Stimulated activated CD4-positive, alpha-beta T cell treated with anti-CD3 and anti-CD28 coated beads, Interleukin-15, amount 100 ng/mL, for 1 hour (primary cell): ENCODE measurements around the gene C1orf50.
A peak's percentile ranks its signal among the peaks of the same experiment; 100 is the strongest.

ENCODE experiments used
- DNase-seq, 2 donors: peaks; one replicate each; pipeline ENCODE4 v3.0.0-alpha.2; 2020; ENCODE audit warnings: low read depth in 1 of 2, low spot score in 1 of 2

Gene C1orf50

DNA sequence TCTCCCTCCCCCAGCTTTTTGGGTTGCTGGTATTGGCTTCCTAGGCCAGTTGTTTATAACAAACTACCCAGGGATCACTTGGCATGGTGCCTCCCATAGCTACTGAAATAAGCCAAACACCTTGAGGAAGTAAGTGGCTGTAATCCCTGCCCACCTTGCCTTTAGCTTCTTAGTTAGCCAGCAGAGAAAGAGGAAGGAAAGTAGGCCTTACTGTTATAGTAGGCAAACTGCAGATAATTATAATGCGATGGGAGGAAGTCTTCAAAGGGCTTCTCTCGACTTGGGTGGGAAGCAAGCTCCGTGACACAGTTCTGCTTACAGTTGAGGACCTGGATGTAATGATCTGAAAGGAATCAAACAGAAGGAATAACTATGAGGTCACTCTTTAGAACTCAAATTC, 8.4 kb upstream of the C1orf50 start:
- DNase-seq: no peak

DNA sequence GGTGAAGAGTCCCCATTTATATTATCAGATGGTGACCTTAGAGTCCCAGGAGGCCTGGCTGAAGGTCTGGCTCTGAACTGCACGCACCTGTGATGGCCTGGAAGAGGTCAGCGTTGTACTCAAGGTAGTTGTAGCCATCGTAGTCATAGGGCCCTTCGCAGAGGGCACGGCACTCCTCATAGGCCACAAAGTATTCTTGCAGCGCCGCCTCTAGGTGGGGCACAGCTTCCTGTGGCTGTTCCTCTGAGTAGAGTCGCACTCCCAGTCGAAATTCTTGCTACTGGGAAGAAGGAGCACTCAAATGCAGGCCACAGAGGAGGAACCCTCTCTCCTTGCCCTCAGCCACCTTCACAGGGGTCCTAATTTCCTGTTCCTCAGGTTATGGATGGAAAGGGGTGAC, 7.9 kb upstream of the C1orf50 start:
- no peak for DNase-seq

DNA sequence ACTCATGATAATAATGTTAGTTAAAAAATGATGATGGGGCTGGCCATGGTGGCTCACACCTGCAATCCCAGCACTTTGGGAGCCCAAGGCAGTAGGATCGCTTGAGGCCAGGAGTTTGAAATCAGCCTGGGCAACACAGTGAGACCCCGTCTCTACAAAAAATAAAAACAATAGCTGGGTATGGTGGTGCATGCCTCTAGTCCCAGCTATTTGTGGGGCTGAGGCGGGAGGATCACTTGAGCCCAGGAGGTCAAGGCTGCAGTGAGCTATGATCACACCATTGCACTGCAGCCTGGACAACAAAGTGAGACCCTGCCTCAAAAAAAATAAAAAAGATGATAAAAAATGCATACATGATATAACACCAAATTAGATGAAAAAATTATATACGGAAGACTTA, 5.5 kb upstream of the C1orf50 start:
- no peak for DNase-seq

DNA sequence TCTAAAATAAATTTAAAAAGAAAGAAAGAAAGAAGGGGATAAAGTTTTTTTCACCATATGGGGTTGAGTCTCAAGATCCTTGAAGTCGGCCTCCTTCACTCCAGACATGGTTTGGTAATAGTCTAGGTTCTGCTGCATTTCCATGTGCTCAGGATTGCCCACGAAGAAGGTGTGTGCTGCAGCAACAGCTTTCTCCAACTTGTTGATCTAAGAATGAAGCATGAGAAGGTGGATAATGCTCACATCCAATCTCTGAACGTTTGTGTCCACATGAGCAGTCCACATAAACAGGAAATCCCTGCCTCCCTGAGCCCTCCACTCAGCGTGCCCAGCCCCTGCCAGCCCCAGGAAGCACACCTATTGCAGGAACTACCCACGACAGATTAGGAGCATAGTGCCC, 4.8 kb upstream of the C1orf50 start:
- no peak for DNase-seq

DNA sequence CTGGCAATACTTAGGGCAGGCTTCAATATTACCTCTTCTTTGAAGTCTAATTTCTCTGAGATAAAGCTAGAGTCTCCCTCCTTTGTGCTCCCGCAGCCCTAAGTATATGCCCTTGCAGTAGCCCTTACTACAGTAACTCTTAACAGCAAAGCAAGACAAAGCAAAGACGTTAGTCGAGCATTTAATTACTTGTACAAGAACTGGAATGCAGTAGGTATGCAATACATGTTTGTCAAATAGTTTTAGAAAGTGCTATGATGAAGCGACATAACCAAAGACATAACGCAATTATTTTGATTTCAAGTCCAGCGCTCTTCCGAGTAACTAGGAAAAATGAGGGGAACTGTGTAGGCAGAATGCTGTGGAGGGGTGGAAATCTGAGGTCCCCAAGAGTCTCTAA, 1.8 kb upstream of the C1orf50 start:
- no peak for DNase-seq

DNA sequence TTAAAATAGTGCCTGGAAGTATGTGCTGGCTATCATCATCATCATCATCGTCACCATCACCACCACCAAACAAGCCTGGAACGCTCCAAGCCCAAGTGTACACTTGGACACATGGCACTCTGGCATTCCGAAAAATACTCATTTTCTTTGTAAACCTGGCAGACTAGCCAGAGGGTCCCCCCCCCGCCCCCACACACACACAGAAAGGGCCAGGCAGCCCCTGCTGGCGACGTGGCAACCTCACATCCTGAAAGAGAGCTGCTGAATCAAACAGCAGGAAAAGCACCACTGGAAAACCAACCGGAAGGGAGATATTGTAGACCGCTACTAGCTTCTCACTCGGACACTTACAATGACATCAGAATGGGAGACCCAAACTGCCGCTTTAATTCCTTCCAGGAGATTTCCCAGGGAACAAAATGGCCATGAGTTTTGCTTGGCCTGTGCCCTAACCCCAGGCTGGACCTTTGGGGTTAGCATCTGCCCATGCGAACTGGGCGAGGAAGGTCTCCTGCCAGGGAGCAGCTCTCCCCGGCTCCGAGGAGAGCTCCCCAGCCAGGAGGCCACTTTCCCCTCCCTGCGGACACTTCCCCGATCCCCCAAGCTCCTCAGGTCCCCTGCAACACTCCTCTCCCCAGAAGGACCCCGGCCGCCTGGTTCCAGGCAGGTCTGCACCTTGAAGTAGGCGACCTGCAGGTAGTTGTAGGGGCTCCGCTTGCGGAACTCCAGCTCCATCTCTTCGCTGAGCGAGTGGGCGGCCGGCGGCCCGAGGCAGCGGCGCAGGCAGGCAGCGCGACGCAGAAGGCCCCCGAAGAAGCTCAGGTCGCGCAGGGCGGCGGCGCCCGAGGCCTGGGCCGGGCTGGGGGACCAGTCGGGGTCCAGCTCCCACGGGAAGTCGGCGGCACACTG, 963 bp upstream of the C1orf50 start:
- DNase-seq: peak in 1 of 2 donors; percentile 32

DNA sequence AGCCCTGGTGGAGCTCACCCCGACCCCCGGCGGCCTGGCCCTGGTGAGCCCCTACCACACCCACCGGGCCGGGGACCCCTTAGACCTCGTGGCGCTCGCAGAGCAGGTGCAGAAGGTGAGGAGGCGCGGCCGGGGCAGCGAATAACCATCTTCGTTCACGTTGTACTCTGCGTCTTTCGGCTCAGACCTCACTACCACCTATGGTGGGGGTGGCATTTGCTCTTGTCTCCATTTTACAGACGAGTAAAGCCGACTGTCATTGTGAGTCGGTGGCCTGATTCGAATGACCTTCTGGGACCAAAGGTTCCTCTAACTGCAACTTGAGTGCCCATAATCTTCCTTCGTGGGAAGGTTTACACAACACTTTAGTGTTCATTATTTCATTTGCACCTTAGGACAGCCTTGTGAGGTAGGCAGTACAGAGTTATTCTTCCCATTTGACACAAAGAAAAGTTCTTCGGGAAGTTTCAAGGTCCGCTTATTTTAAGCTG, 506 bp downstream of the C1orf50 start:
- no peak for DNase-seq

DNA sequence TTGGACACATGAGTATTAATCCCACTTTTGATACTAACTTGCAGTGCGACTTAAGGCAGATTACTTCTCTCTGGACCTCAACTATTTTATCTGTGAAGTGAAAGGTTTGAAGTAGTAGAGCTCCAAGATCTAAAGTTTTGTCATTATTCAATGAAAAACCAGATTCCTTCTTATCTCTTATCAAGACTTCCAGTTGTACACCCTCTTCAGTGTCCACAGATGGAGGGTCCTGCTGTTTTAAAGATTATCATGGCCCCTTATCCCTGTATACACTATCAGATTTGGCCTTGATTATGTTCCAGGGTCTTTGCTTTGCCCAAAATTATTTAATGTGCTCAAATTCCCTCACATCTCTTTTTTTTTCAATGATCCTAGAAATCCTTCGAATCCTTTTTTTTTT, 1.1 kb downstream of the C1orf50 start:
- DNase-seq: no peak

DNA sequence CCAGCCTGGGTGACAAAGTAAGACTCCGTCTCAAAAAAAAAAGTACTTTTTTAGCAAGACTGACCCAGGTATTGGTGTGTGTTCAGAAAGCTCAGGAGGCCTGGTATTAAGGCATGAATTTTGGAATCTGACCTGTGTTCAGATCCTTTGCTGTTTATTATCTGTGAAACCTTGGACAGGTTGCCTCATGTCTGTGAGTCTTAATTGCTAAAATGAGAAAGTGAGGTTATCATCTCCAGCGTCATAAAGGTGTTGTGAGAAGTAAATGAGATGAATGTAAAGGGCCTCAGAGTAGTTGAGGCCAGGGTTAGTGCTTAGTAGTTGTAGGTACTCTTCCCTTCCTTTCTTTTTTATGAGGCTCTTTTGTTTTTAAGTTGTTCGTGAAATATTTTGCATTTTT, 2.8 kb downstream of the C1orf50 start:
- no peak for DNase-seq

DNA sequence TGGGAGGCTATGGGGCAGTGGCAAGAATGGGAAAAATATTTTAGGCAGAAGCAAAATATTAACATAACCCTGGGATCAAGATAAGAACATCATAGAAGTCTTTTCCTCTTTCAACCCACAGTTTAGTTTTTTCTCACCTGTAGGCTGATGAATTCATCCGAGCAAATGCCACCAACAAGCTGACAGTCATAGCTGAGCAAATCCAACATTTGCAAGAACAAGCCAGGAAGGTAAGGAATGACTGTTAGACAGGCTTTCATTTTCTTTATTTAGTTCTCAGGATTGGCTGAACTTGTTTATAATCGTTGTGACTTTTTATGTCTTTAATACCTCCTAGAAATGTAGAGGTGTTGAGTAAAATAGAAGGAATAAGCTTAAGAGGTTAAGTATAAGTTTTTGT, 6.4 kb downstream of the C1orf50 start:
- no peak for DNase-seq

DNA sequence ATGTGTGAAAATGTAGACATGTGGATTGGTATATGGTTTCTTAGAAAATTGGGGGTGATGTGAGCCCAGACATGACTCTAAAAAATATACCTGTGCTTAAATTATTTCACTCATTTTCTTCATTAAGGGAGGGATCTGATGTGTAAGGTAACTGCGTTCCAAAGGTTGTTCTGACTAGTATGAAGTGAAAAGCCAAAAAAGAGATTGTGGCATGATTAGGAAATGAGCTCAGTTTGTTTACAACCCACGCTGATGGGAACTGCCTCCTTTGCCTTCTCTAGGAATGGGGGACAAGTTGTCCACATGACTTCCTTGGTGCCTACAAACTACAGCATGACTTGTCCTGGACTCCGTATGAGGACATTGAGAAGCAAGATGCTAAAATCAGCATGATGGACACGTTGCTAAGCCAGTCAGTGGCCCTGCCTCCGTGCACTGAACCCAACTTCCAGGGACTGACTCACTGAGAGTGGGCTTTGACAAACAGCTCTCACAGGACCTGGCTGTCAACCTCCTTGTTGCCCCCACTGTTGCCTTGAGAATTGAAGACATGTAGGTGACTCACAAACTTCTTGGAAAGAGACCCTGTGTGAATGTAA, 8.0 kb downstream of the C1orf50 start:
- DNase-seq: no peak

DNA sequence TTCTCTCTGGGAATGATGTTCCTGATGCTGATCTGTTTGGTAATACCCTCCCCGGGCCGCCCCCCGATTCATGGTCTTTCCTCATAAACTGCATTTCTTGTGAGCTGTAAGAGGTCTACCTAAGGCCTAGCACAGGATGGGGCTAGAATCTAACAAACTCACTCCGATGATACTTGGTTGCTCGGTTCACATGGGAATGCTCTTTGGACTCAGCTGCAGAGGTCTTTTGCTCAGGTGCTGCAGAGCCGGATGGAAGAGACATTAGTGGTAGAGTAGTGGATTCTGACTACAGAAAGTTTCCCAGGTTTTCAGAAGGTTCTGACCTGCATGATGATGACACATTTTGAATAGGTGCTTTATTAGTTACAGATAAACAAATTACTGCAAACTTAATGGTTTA, 9.5 kb downstream of the C1orf50 start:
- DNase-seq: no peak

DNA sequence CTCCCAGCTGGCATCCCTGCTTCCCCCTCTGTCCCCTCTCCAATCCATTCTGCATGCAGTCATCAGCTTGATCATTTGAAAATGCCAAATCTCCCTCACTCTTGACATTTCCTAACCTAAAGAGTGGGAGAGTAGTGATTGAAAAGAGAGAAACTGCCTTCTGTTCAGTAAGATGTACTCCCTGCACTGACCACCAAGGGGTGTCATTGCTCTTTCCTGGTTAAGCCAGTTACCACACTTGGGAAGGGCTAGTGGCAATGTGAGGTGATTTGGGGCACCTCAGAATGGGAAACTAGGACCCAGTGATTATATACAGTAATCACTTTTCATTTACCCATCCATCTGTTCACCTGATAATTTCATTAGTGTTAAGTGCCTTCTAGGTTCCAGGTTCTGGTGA, 10.8 kb downstream of the C1orf50 start:
- no peak for DNase-seq

DNA sequence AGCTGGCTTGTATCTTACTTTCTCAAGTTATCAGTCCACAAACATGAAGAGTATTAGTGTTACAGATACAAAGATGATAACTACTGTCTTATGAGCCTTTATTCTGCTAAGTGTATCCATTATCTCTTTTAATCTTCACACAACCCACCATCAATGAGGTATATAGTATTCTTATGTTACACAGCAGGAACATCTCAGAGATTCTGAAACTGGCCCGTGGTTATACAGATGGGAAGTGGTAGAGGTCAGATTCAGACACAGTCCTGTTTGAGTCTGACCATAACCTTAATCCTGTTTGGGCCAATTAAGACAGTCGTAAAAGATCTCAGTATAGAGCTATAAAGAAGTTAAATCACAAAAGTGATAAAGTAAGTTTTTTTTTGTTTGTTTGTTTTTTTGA, 12.7 kb downstream of the C1orf50 start:
- DNase-seq: no peak

DNA sequence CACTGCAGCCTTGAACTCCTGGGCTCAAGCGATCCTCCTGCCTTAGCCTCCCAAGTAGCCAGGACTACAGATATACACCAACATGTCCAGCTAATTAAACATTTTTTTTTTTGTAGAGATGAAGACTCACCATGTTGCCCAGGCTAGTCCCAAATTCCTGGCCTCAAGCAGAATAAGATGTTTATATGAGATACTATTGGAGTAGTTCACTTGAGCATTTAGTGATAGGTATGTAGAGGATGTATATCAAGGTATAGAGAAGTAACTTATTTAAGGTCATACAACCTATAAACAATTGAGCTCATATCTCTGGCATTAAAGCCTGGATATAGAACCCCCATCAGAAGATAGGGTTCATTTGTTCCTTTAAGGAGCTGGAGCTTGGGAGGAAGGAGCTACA, 13.1 kb downstream of the C1orf50 start:
- no peak for DNase-seq

DNA sequence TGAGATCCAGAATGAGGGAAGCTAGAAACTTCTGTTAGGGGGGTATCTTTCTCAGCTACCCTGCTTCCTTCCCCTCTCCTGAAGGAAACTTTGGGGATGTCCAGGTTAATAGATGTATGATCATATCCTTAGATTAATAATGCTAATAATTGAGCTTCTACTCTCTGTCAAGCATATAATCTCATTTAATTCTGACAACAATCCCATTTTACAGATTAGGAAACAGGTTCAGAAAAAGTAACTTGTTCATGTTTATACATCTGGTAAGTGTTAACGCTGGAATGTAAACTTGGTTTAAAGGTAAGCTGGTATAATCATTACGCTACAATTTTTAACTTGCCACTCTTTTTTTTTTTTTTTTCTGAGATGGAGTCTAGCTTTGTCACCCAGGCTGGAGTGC, 16.0 kb downstream of the C1orf50 start:
- no peak for DNase-seq

DNA sequence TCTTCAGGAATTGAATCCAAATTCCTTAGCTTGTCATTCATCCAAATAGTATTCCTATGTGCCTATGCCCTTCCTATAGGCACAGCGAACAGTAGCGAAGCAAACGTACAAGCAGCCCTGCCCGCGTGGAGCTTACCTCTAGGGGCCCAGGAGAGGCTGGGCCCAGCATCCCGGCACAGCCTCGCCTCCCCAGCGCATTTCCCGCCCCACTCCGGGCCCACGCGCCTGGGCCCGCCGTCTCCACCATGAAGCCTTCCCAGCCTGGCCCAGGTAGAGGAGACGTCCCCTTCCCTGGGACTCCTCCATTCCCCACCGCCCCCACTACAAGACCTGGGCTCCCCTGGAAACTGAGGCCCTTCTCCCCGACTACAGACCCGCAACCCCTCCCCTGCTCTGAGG, 17.5 kb downstream of the C1orf50 start:
- DNase-seq: no peak

DNA sequence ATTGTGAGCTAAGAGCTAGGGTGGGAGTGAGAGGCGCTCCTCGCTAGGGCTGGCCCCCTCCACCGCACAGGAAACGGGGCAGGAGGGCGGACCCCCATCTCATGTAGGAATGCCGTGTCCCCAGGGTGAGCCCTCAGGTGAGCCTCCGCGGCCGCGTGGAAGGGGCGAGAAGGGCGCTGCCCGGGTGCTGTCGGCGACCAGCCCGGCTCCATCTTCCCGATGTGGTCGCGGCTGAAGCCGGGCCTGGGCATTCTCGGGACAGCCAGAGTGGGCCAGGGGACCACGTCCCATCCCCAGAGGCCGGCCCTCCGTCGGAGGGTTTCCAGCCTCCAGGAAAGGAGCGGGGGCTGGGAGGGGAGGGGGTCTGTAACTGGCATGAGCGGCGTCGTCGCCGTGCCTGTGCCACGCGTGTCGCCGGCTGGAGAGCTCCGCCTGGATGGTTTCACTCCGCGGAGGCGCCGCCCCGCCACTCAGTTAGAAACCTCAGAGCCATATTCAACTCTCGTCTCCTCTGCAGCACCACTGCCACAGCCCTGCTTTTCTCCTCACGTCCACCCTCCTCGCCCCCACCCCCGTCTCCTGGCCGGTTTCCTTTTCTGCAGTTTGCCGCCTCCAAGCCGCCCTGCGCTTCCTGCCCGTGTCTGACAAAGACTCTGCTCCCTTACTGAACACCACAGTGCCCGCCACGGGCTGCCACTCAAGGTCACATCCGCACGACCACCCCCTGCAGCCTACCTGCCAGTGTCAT, 18.1 kb downstream of the C1orf50 start, which contains the start of gene TMEM269:
Gene TMEM269 (plus strand): TSS at position 46 of the 748 bp plus-strand sequence. CDS start 4,903 bp downstream, outside the sequence.
- DNase-seq: peak in 1 of 2 donors; percentile 37

DNA sequence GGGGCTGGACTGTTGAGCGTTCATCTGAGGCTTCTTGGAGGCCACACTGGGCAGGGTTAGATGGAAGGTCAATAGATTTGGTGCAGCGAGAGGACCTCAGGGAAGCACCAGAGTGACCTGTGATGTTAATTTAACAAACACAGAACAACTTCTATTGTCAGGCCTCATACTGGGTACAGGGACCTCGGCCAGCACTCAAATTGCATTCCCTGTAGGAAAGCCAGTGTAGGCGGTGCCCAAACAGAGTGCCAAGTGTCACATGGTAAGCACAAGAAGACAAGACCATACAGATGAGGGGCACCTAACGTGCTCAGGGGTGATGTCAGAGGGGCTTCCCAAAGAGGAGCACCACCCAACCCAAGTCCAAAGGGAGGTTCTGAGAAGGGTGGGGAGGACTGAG, 19.0 kb downstream of the C1orf50 start:
- DNase-seq: no peak

DNA sequence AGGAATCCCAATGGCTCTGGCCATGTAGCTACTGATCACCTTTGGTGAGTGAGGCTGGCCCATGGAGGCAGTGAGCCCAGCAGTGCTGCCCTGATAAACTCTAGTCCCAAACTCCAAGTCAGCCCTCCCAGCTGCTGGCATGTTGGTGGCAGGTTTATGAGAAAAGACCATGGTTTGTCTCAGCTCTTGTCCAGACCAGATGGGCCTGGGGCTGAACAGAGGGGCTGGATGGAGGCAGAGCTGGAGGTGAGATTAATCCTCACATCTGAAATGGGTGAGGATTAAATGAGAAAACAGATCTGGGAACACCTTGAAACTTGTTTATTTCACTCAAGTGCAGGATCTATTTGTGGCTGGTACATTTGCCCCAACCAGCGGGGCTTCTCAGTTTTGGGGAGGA, 21.0 kb downstream of the C1orf50 start:
- DNase-seq: no peak

DNA sequence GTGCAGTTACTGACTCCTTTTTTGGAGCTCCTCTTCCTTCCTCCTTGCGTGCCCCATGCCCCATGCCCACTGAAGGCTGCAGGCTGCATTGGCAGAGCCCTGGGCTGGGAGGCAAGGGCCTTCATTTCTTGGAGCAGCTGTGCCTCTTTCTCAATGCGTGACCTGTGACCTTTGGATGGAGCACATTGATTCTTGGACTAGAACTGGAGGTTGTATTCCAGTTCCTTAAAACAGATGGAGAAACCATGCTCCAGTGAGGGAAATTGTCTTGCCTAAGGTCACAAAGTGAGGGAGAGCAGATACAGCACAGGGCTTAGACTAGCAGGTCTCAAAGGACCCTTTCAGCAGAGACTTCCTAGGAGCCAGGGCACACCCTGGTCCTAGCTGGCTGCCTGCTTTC, 26.8 kb downstream of the C1orf50 start:
- DNase-seq: no peak

DNA sequence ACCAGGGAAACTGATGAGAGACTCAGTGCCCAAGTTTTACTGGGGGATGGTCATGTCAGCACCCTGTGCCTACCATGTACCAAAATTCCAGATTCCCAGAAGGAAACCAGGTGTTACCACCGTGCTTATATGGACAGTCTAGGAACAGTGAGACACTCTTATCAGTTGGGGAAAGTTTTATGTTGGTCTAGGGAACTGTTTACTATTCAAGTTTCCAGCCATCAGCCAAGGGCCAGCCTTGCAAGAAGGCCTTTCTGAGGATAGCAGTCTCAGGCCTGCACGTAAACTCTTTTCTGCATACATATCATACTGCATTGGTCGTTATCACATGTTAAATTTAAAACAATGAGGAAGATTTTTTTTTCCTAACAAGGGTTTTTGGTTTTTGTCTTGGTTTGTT, 30.4 kb downstream of the C1orf50 start:
- DNase-seq: no peak
